AG20443 (cell line): Measurements from ENCODE around the gene NTN1.
A peak's percentile ranks its signal among the peaks of the same experiment; 100 is the strongest.
"Not testable (repeated sequence)": the region's sequence is repeated elsewhere in the genome, so short reads cannot be mapped to it uniquely, and the experiment has no call there.

Source experiments
- DNase-seq: peaks from one replicate; pipeline ENCODE4 v3.0.0; 2012; ENCODE audit warnings: low spot score, mixed read lengths

Gene NTN1

DNA sequence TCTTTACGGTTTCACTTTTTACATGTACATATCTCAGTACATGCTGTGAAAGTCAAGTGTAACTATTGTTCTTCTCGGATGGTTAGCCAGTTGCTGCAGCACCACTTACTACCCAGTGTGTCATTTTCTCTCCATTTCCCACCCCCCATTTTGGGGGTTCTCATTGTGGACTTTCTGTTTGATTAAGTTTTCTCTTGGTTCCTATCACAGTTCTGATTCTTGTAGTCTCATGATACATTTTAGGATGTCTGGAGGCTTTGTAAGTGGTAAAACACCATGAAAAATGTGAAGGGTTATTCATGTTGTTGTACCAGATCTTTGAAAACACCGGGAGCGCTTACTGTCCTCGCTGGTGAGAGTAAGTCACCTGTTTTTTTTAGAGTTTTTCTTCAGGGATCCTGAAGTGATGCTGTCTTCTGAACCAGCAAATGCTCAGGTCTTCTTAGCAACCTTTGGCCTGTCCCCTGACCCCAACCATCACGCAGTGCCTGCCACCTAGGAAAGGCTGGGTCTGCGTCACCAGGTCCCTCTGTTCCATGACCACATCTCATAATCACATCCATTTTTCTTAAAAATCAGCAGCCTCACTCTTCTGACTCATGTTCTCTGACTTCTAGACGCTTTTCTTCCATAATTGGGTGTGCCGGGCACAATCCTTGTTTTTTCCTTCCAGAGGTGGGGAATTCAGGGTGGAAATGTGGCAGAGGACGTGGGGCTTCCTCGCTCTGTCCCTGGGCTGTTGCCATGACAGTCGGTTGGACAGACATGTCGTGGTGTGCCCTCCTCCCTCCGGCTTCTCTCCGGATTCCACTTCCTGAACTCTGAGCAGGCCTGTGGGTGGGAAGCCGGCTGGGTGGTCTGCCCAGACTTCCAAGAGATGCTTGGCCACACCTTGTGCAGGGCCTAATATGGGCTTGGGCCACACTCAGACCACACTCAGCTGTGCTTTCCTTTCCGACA, 102.6 kb downstream of the NTN1 start:
- DNase-seq = peak; percentile 45

DNA sequence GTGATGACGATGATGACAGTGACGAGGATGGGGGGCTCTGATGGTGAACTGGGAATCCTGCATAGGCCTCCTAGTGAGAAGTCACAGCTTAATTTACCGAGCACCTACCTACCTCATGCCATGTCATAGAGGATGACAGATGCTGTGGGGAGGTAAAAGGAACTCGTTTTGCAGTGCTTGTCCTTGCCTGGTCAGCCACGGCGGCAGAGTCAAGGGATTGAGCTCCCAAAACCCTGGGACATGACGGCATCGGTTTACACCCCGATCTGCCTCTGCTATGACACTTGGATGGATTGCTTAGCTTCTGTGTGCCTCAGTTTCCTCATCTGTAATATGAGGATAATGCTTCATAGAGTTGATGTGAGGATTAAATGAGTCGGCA, 103.2 kb downstream of the NTN1 start:
- DNase-seq = no peak

DNA sequence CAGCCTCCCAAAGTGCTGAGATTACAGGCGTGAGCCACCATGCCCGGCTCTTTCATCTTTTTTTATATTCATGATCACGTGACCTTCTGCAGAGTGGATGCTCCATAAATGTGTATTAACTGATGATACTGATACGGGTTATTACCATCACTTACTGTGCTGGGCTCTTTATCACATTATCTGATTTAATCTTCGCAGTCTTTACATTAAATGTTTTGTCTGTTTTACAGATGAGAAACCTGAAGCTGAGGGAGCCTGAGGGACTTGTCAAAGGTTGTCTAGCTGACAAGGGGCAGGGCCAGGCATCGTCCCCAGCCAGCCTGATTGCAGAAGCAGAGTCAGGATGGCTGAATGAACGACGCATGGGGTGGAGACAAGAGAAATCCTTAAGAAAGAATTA, 104.4 kb downstream of the NTN1 start:
- no peak for DNase-seq

GRCh38 chr17:9127340-9127739, 106.0 kb downstream of the NTN1 start:
- no peak for DNase-seq

GRCh38 chr17:9131371-9131770, 110.1 kb downstream of the NTN1 start:
- DNase-seq = no peak

GRCh38 chr17:9132291-9132690, 111.0 kb downstream of the NTN1 start:
- DNase-seq = no peak

GRCh38 chr17:9132944-9133610, 111.8 kb downstream of the NTN1 start:
- DNase-seq = no peak

- DNase-seq = no peak
Observed at GRCh38 chr17:9138161-9138717, 116.9 kb downstream of the NTN1 start.

- DNase-seq = no peak
Observed at GRCh38 chr17:9139695-9140094, 118.4 kb downstream of the NTN1 start.

DNA sequence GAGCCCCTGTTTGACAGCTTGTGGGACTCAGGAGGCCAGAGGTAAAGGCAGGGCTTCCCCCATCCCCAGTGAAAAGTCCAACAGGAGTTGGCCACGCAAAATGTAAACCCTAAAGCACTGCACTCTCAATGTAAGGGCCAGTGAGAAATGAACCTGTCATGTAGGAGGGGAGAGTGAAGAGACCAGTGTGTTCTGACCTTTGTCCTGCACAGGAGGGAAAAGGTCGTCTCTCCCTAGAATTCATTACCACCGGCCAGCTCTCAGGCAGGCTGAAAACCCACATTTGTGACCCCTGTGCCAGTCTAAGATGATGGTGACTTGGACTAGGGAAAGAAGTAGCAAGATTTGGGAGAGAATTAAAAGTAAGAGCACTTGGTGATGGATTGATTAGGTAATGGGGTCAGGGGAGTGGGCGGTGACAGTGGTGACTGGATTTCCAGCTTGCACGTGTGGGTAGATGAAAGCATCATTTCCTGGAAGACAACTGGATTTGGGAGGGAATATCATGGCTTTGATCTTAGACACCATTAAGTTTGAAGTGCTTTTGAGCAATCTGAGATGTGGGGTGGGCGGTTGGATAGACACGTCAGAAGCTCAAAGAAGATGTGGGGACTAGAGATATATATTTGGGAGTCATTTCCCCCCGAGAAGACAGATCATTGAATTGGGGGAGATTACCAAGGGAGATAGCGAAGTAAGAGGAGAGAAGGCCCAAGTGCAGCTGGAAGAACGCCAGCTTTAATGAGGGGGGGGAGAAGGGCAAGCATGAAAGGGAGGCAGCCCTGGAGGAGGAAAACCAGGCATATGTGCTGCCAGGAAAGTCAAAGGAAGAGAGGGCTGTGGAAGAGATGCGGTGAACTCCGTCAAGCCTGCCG, 119.5 kb downstream of the NTN1 start:
- no peak for DNase-seq

GRCh38 chr17:9141425-9141753, 120.1 kb downstream of the NTN1 start:
- no peak for DNase-seq

GRCh38 chr17:9142772-9143494, 121.6 kb downstream of the NTN1 start:
- DNase-seq = no peak

- no peak for DNase-seq
Observed at GRCh38 chr17:9144502-9145249, 123.4 kb downstream of the NTN1 start.

- DNase-seq = no peak
Observed at GRCh38 chr17:9146064-9146463, 124.8 kb downstream of the NTN1 start.

DNA sequence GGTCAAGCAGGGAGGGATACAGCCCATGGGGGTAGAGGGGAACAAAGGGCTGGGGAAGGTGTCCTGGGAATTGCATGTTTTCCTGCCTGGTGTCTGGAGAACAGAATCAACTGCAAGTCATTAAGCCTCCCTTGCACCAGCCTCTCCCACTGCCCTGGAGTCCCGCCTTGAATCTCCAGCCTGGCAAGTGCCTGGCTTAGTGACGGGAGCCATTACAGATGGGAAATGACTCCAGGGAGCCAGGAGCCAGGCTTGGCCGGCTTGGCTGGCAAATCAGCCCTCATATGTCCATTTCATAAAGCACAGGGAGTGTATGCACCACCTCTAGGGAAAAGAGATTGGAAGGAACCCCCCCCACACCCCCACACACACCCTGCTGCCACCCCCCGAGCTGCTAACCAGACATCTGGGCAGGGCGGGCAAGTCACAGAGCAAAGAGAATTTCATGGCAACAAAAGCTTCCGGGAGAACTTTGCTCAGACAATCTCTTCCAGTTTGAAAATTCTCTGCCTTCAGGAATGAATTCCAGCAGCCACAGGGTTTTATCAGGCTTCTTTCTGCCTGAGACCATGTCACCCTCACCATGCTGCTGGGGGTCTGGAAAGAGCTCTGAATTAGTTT, 127.7 kb downstream of the NTN1 start:
- DNase-seq = no peak

- DNase-seq = peak; percentile 79
Observed at GRCh38 chr17:9150446-9151090, 129.3 kb downstream of the NTN1 start.

GRCh38 chr17:9151091-9151490, 129.8 kb downstream of the NTN1 start:
- no peak for DNase-seq

DNA sequence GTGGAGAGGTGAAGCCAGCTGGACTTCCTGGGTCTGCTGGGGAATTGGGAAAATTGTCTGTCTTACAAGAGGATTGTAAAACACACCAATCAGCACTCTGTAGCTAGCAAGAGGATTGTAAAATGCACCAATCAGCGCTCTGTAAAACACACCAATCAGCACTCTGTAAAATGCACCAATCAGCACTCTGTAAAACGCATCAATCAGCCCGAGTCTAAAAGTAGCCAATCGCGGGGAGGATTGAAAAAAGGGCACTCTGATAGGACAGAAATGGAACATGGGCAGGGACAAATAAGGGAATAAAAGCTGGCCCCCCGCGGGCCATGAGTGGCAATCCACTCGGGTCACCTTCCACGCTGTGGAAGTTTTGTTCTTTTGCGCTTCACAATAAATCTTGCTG, 130.4 kb downstream of the NTN1 start:
- not testable (repeated sequence) for DNase-seq

DNA sequence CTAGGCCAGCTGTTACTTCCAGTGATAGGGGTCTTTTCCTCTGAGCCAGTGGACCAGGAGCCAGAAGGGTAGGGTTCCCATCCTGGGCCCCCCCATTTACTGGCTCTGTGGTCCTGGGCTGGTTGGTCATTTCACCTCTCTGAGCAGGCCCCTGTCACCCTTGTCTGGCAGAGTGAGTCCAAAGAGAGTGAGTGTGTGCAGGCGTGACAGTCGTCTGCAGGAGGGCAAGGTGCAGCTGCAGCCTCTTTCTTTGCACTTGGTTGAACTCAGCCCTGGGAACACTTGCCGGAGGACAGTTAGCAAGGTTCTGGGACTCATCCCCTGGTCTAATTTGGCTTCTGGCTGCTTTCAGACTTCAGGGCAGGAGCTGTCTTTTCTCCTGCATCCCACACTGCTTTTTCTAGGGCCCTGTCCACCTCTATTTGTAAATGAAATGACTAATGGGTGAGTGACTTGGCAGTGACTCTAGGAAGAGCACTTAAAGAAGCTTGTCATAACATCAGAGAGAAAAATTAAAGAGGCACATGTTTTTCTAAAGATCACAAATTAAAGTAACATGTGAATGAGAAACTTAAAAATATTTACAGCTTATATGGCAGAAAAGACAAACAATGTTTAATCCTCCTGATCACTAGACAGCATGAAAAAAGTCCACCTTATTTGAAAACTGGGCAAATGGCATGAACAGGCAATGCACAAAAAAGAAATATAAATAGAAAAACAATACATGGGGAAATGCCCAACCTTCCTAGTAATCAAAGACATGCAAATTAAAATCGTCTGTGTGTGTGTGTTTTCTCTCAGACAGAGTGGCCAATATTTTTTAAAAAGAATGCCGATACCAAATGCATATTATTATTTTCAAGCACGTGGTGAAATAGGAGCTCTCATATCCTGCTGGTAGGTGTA, 137.5 kb downstream of the NTN1 start:
- DNase-seq = no peak
